ENCODE results near the gene SYNDIG1. TPM values are rescaled to one million over a fixed set of nuclear protein-coding genes. Genes with fewer than 3 reads are reported as not detected.

Gene SYNDIG1
- total RNA-seq, 2 experiments from 2014 or later: not detected

- no peak overlapping the region for H3K27ac ChIP-seq (ENCODE audit: low read depth, low read length, poor library complexity, severe bottlenecking)
- intact Hi-C loops (cut with micrococcal nuclease; ENCODE audit: unreplicated experiment): no loop called here
- ChIA-PET CTCF (ENCODE audit: unreplicated experiment) (no interaction called here), POLR2A (no interaction called here)
- H3K4me3 ChIP-seq (ENCODE audit: low read depth, low read length, poor library complexity, severe bottlenecking): no peak overlapping the region
- no peak for DNase-seq (ENCODE audit: low spot score)
- H3K9me3 ChIP-seq (ENCODE audit: low read length): no peaks in the 10 kb centered on the region
- no peaks in the 10 kb centered on the region for H4K20me1 ChIP-seq (ENCODE audit: insufficient read depth, low read length)
- H3K79me2 ChIP-seq (ENCODE audit: insufficient read depth, low read depth, low read length): no peaks in the 10 kb centered on the region
- no peaks in the 10 kb centered on the region for H3K9me2 ChIP-seq (ENCODE audit: insufficient read depth, low read length)
- TF ChIP-seq, protein P1, sequence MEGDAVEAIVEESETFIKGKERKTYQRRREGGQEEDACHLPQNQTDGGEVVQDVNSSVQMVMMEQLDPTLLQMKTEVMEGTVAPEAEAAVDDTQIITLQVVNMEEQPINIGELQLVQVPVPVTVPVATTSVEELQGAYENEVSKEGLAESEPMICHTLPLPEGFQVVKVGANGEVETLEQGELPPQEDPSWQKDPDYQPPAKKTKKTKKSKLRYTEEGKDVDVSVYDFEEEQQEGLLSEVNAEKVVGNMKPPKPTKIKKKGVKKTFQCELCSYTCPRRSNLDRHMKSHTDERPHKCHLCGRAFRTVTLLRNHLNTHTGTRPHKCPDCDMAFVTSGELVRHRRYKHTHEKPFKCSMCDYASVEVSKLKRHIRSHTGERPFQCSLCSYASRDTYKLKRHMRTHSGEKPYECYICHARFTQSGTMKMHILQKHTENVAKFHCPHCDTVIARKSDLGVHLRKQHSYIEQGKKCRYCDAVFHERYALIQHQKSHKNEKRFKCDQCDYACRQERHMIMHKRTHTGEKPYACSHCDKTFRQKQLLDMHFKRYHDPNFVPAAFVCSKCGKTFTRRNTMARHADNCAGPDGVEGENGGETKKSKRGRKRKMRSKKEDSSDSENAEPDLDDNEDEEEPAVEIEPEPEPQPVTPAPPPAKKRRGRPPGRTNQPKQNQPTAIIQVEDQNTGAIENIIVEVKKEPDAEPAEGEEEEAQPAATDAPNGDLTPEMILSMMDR (conservative IDR thresholded peaks at IDR 0.05; ENCODE audit: low read length): no peak
- no peak for TF ChIP-seq EZH2phosphoT487 (IDR thresholded peaks at IDR 0.05; ENCODE audit: borderline replicate concordance, low read depth, low read length)
- H2AFZ ChIP-seq (ENCODE audit: low read length): no peak overlapping the region
- no peaks in the 10 kb centered on the region for H3K36me3 ChIP-seq (ENCODE audit: insufficient read depth, low read length)
- H3K4me1 ChIP-seq (ENCODE audit: insufficient read depth, low read length, poor library complexity, severe bottlenecking): no peaks in the 10 kb centered on the region
- no TSS peak for BruUV-seq (replicated peaks)
- H3K4me2 ChIP-seq (ENCODE audit: low read length): no peak overlapping the region
Observed at GRCh38 chr20:24431279-24432045, 38.0 kb upstream of the SYNDIG1 start.

DNA sequence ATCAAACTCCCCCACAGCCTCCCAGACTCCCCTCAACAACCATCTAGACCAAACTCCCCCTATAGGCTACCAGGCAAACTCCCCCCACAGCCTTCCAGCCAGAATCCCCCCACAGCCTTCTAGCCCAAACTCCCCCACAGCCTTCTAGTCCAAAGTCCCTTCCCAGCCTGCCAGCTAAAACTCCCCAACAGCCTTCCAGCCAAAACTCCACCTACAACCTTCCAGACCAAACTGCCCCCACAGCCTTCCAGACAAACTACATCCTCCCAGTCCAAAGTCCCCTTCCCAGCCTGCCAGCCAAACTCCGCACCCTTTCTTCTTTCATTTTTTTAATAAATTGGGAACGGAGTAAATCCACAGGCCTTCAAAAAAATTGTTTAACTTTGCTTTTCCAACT lies 37.4 kb upstream of the SYNDIG1 start:
- BruUV-seq (replicated peaks): no TSS peak
- intact Hi-C loops (cut with micrococcal nuclease; ENCODE audit: unreplicated experiment): no loop called here
- no peaks in the 10 kb centered on the region for H3K4me1 ChIP-seq (ENCODE audit: insufficient read depth, low read length, poor library complexity, severe bottlenecking)
- H3K9me2 ChIP-seq (ENCODE audit: insufficient read depth, low read length): no peaks in the 10 kb centered on the region
- no peak overlapping the region for H3K27ac ChIP-seq (ENCODE audit: low read depth, low read length, poor library complexity, severe bottlenecking)
- H3K4me3 ChIP-seq (ENCODE audit: low read depth, low read length, poor library complexity, severe bottlenecking): no peak overlapping the region
- H3K36me3 ChIP-seq (ENCODE audit: insufficient read depth, low read length): no peaks in the 10 kb centered on the region
- ChIA-PET CTCF (ENCODE audit: unreplicated experiment) (no interaction called here), POLR2A (no interaction called here)
- no peaks in the 10 kb centered on the region for H3K79me2 ChIP-seq (ENCODE audit: insufficient read depth, low read depth, low read length)
- H3K9me3 ChIP-seq (ENCODE audit: low read length): no peaks in the 10 kb centered on the region
- no peaks in the 10 kb centered on the region for H4K20me1 ChIP-seq (ENCODE audit: insufficient read depth, low read length)
- no peak overlapping the region for H2AFZ ChIP-seq (ENCODE audit: low read length)
- H3K4me2 ChIP-seq (ENCODE audit: low read length): no peak overlapping the region
- no peak for TF ChIP-seq EZH2phosphoT487 (IDR thresholded peaks at IDR 0.05; ENCODE audit: borderline replicate concordance, low read depth, low read length)
- TF ChIP-seq, protein P1 (conservative IDR thresholded peaks at IDR 0.05; ENCODE audit: low read length): no peak
- DNase-seq (ENCODE audit: low spot score): no peak

GRCh38 chr20:24436160-24436559 lies 33.3 kb upstream of the SYNDIG1 start:
- intact Hi-C loops (cut with micrococcal nuclease; ENCODE audit: unreplicated experiment): no loop called here
- no peaks in the 10 kb centered on the region for H4K20me1 ChIP-seq (ENCODE audit: insufficient read depth, low read length)
- DNase-seq (ENCODE audit: low spot score): no peak
- H3K27ac ChIP-seq (ENCODE audit: low read depth, low read length, poor library complexity, severe bottlenecking): no peak overlapping the region
- H3K9me3 ChIP-seq (ENCODE audit: low read length): no peaks in the 10 kb centered on the region
- no TSS peak for BruUV-seq (replicated peaks)
- H2AFZ ChIP-seq (ENCODE audit: low read length): no peak overlapping the region
- no peak overlapping the region for H3K4me2 ChIP-seq (ENCODE audit: low read length)
- no peaks in the 10 kb centered on the region for H3K36me3 ChIP-seq (ENCODE audit: insufficient read depth, low read length)
- POLR2A ChIA-PET: interaction anchor here (1.3 kb wide), 1 partner anchor 19 kb away, joined by 3 read pairs; no protein-coding TSS in a partner anchor
- no peak overlapping the region for H3K4me3 ChIP-seq (ENCODE audit: low read depth, low read length, poor library complexity, severe bottlenecking)
- CTCF ChIA-PET (ENCODE audit: unreplicated experiment): no interaction called here
- no peaks in the 10 kb centered on the region for H3K79me2 ChIP-seq (ENCODE audit: insufficient read depth, low read depth, low read length)
- no peaks in the 10 kb centered on the region for H3K4me1 ChIP-seq (ENCODE audit: insufficient read depth, low read length, poor library complexity, severe bottlenecking)
- TF ChIP-seq, protein P1 (conservative IDR thresholded peaks at IDR 0.05; ENCODE audit: low read length): no peak
- TF ChIP-seq EZH2phosphoT487 (IDR thresholded peaks at IDR 0.05; ENCODE audit: borderline replicate concordance, low read depth, low read length): no peak
- no peaks in the 10 kb centered on the region for H3K9me2 ChIP-seq (ENCODE audit: insufficient read depth, low read length)
